Karpas-422 (cell line): Measurements from ENCODE around the gene OMP. TPM values are rescaled to one million over a fixed set of nuclear protein-coding genes. Genes with fewer than 3 reads are reported as not detected.

Source experiments
- DNase-seq: peaks from one replicate; pipeline ENCODE4 v3.0.0-alpha.2; 2015
- H2AFZ ChIP-seq: fragments of 200-600 bp; sonication (generic); 2 replicates; pipeline ENCODE4 v1.6.1; 2014; ENCODE audit warnings: antibody characterized with exemption, low read length, mixed read lengths
- H3K27ac ChIP-seq: fragments of 200-600 bp; sonication (generic); 2 replicates; pipeline ENCODE4 v1.5.1; 2014; ENCODE audit warnings: mild to moderate bottlenecking, low read length, moderate library complexity
- H3K27me3 ChIP-seq: fragments of 200-600 bp; sonication (generic); 2 replicates; pipeline ENCODE4 v1.6.1; 2014; ENCODE audit warnings: low read length, mixed read lengths
- H3K36me3 ChIP-seq: fragments of 200-600 bp; sonication (generic); 2 replicates; pipeline ENCODE4 v1.6.1; 2014; ENCODE audit warnings: low read length, mixed read lengths; ENCODE audit not compliant: insufficient read depth
- H3K4me1 ChIP-seq: fragments of 200-600 bp; sonication (generic); 2 replicates; pipeline ENCODE4 v1.6.1; 2014; ENCODE audit warnings: mild to moderate bottlenecking, low read length, mixed read lengths
- H3K4me2 ChIP-seq: fragments of 200-600 bp; sonication (generic); 2 replicates; pipeline ENCODE4 v1.6.1; 2014; ENCODE audit warnings: low read length, low read depth, mild to moderate bottlenecking; ENCODE audit not compliant: poor library complexity, severe bottlenecking
- H3K4me3 ChIP-seq: fragments of 200-600 bp; sonication (generic); 2 replicates; pipeline ENCODE4 v1.5.1; 2014; ENCODE audit warnings: mild to moderate bottlenecking, antibody characterized with exemption, low read length, mixed read lengths
- H3K79me2 ChIP-seq: fragments of 200-600 bp; sonication (generic); 2 replicates; pipeline ENCODE4 v1.6.1; 2014; ENCODE audit warnings: mild to moderate bottlenecking, low read length, mixed read lengths
- H3K9ac ChIP-seq: fragments of 200-600 bp; sonication (generic); 2 replicates; pipeline ENCODE4 v1.6.0; 2014; ENCODE audit warnings: low read length
- H3K9me2 ChIP-seq: fragments of 200-600 bp; sonication (generic), shearing (Covaris generic); replicated peaks from 2 replicates; pipeline ENCODE4 v1.6.0; 2014; ENCODE audit warnings: mild to moderate bottlenecking, low read length, moderate library complexity; ENCODE audit not compliant: insufficient read depth
- H3K9me3 ChIP-seq: fragments of 300-700, 200-600 bp; sonication (generic); 2 replicates; pipeline ENCODE4 v1.6.1; 2014; ENCODE audit warnings: low read length, mixed read lengths
- H4K20me1 ChIP-seq: fragments of 200-600 bp; sonication (generic); 2 replicates; pipeline ENCODE4 v1.6.1; 2014; ENCODE audit warnings: mild to moderate bottlenecking, antibody characterized with exemption, low read length, low read depth; ENCODE audit not compliant: insufficient read depth
- total RNA-seq: library from RNA; depleted of rRNA; stranded (reverse); fragments of >200 nt; shearing (Covaris generic); gene quantifications from 2 replicates; pipeline ENCODE4 v1.2.3, GENCODE V29; 2014; ENCODE audit warnings: low replicate concordance

OMP gene
- total RNA-seq, 1 experiment from 2014 or later: not detected

GRCh38 chr11:77071671-77072605 lies 30.7 kb upstream of the OMP start:
- Histone ChIP-seq H3K27ac (no peak overlapping the region), H3K4me3 (no peak overlapping the region), H3K9me3 (no peaks in the 10 kb centered on the region), H3K79me2 (no peaks in the 10 kb centered on the region), H3K9me2 (no peaks in the 10 kb centered on the region), H3K27me3 (no peaks in the 10 kb centered on the region), H2AFZ (no peak overlapping the region), H3K4me1 (peaks cover 4% of the 10 kb centered on the region), H3K4me2 (no peak overlapping the region), H3K36me3 (no peaks in the 10 kb centered on the region), H4K20me1 (no peaks in the 10 kb centered on the region; the same call in 1 of the 2 replicates), H3K9ac (no peak overlapping the region)
- no peak for DNase-seq

DNA sequence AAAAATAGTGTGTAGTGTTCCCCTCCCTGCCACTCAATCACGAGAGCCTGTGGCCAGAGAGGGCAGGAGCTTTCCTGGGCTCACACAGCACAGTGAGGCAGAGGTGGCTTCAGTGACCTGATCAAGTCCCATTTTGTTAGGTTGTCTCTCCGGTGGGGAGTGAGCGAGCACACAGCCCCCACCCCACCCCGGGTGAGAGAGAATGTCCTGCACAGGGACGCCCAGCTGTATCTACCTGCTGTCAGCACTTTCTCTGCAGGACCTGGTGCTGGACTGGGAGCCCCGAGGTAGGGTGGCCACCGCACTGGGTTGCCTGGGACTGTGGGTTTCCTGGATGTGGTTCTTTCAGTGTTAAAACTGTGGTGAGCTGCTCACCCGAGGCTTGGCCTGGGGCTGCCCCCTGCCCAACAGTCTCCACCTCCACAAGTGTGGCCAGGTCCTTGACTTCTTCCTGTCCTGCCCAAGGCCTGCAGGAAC lies 29.8 kb upstream of the OMP start:
- H2AFZ ChIP-seq: no peak overlapping the region
- no peaks in the 10 kb centered on the region for H3K9me2 ChIP-seq
- H3K79me2 ChIP-seq: no peaks in the 10 kb centered on the region
- H4K20me1 ChIP-seq: no peaks in the 10 kb centered on the region; the same call in 1 of the 2 replicates
- no peak overlapping the region for H3K4me2 ChIP-seq
- no peaks in the 10 kb centered on the region for H3K4me1 ChIP-seq
- no peak for DNase-seq
- no peaks in the 10 kb centered on the region for H3K27me3 ChIP-seq
- H3K4me3 ChIP-seq: no peak overlapping the region
- H3K27ac ChIP-seq: no peak overlapping the region
- H3K9me3 ChIP-seq: no peaks in the 10 kb centered on the region
- no peak overlapping the region for H3K9ac ChIP-seq
- no peaks in the 10 kb centered on the region for H3K36me3 ChIP-seq

- no peak for DNase-seq
- no peak overlapping the region for H3K4me2 ChIP-seq
- no peaks in the 10 kb centered on the region for H3K27me3 ChIP-seq
- no peaks in the 10 kb centered on the region for H3K79me2 ChIP-seq
- H3K36me3 ChIP-seq: no peaks in the 10 kb centered on the region
- H3K4me1 ChIP-seq: no peaks in the 10 kb centered on the region
- H3K9me3 ChIP-seq: no peaks in the 10 kb centered on the region
- no peaks in the 10 kb centered on the region; the same call in 1 of the 2 replicates for H4K20me1 ChIP-seq
- no peak overlapping the region for H2AFZ ChIP-seq
- H3K27ac ChIP-seq: no peak overlapping the region
- H3K9me2 ChIP-seq: no peaks in the 10 kb centered on the region
- no peak overlapping the region for H3K9ac ChIP-seq
- no peak overlapping the region for H3K4me3 ChIP-seq
Measured at GRCh38 chr11:77073328-77074001, 29.2 kb upstream of the OMP start.

DNA sequence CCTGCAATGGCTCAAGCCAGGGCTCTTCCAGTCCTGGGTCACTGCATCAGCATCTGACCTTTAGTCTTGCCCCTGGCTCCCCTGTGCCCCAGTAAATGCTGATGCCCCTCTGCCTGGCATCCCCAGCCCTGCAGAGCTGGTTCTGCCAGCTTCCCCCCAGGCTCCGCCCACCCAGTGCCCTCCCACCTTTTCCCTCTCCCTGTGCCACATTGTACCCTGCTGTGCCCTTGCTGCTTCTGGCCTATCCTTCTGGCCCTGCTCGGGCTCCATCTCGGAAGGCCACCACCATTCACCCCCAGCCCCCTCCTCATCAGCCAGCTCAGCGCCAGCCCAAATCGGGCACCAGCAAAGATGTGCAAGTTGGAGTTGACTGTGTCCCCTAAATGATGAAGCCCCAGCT lies 28.4 kb upstream of the OMP start:
- Histone ChIP-seq H4K20me1 (no peaks in the 10 kb centered on the region; the same call in 1 of the 2 replicates), H3K4me3 (no peak overlapping the region), H3K4me1 (no peaks in the 10 kb centered on the region), H3K27ac (no peak overlapping the region), H3K9me2 (no peaks in the 10 kb centered on the region), H3K79me2 (no peaks in the 10 kb centered on the region), H3K4me2 (no peak overlapping the region), H3K27me3 (no peaks in the 10 kb centered on the region), H3K9ac (no peak overlapping the region), H3K36me3 (no peaks in the 10 kb centered on the region), H3K9me3 (no peaks in the 10 kb centered on the region), H2AFZ (no peak overlapping the region)
- DNase-seq: no peak

GRCh38 chr11:77074626-77075221 lies 27.9 kb upstream of the OMP start:
- Histone ChIP-seq H3K9ac (no peak overlapping the region), H3K27ac (no peak overlapping the region), H3K4me1 (peaks cover under 1% of the 10 kb centered on the region)

GRCh38 chr11:77075425-77075905 lies 27.2 kb upstream of the OMP start:
- no peak overlapping the region for H2AFZ ChIP-seq
- H3K9ac ChIP-seq: no peak overlapping the region
- DNase-seq: no peak
- H3K4me2 ChIP-seq: no peak overlapping the region
- H3K9me2 ChIP-seq: no peaks in the 10 kb centered on the region
- no peak overlapping the region for H3K4me3 ChIP-seq
- H3K27ac ChIP-seq: no peak overlapping the region
- no peaks in the 10 kb centered on the region for H3K27me3 ChIP-seq
- no peaks in the 10 kb centered on the region for H4K20me1 ChIP-seq
- H3K79me2 ChIP-seq: no peaks in the 10 kb centered on the region
- H3K4me1 ChIP-seq: peaks cover 8% of the 10 kb centered on the region
- H3K36me3 ChIP-seq: no peaks in the 10 kb centered on the region
- no peaks in the 10 kb centered on the region for H3K9me3 ChIP-seq

More at GRCh38 chr11:77074626-77075221, 27.9 kb upstream of the OMP start:
- Histone ChIP-seq H3K9me2 (no peaks in the 10 kb centered on the region), H3K4me2 (no peak overlapping the region), H3K4me3 (no peak overlapping the region), H3K36me3 (no peaks in the 10 kb centered on the region), H3K79me2 (no peaks in the 10 kb centered on the region), H4K20me1 (no peaks in the 10 kb centered on the region), H3K9me3 (no peaks in the 10 kb centered on the region), H3K27me3 (no peaks in the 10 kb centered on the region), H2AFZ (no peak overlapping the region)
- no peak for DNase-seq

DNA sequence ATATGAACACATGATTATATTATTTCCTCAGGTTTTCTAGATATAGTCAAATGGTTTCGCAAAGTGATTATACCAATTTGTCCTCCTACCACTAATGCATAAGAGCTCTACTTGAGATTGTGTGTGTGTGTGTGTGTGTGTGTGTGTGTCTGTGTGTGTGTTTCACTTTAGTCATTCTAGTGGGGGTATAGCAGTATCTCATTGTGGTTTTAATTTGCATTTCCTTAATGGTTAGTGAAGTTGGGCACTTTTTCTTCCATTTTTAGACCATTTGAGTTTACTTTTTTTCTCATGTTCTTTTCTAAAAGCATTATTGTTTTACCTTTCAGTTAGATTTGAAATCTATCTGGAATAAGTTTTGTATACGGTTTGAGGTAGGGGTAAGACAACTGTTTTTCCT lies 23.0 kb upstream of the OMP start:
- DNase-seq: no peak

More for the DNA sequence above, 23.0 kb upstream of the OMP start:
- Histone ChIP-seq H2AFZ (no peak overlapping the region), H3K9ac (no peak overlapping the region), H3K9me3 (no peaks in the 10 kb centered on the region), H3K9me2 (no peaks in the 10 kb centered on the region), H3K36me3 (no peaks in the 10 kb centered on the region), H3K4me2 (no peak overlapping the region), H3K27me3 (no peaks in the 10 kb centered on the region), H3K4me3 (no peak overlapping the region), H4K20me1 (no peaks in the 10 kb centered on the region), H3K4me1 (peaks cover 10% of the 10 kb centered on the region), H3K79me2 (no peaks in the 10 kb centered on the region), H3K27ac (no peak overlapping the region)
